Endothelial cell of umbilical vein (primary cell): Measurements from ENCODE around the gene CEBPA. TPM values are rescaled to one million over a fixed set of nuclear protein-coding genes. Genes with fewer than 3 reads are reported as not detected.

Experiments
- BruUV-seq: library from RNA; stranded (reverse); fragments of 400-500 nt; replicated peaks from 2 replicates; lab custom pipeline; 2021; lab: Mats Ljungman, UMichigan
- CTCF ChIA-PET: fragments of 300-600, 350-600 bp; sonication (Branson Sonifier 250); formaldehyde crosslinking; loops from one replicate; lab custom pipeline; 2021; ENCODE audit warnings: antibody characterized with exemption, inconsistent platforms; lab: Charles Lee
- POLR2A ChIA-PET: fragments of 300-600, 350-600 bp; sonication (Branson Sonifier 250); formaldehyde crosslinking; loops from one replicate; lab custom pipeline; 2021; ENCODE audit warnings: antibody characterized with exemption, inconsistent platforms; lab: Charles Lee
- DNase-seq: peaks from one replicate; pipeline ENCODE4 v3.0.0-alpha.2; 2011; ENCODE audit warnings: low read depth, low spot score
- FAIRE-seq: peaks from 2 replicates; lab custom pipeline; 2011; peaks lifted over from hg19 to GRCh38; lab: Jason Lieb, UNC
- H2AFZ ChIP-seq: 2 replicates; pipeline ENCODE4 v1.6.0; 2012; ENCODE audit warnings: low read depth, low read length, control low read depth, inconsistent platforms
- H3K27ac ChIP-seq: 2 replicates; pipeline ENCODE4 v1.5.1; 2011; ENCODE audit warnings: low read depth, mild to moderate bottlenecking, control low read depth, low read length, moderate library complexity; ENCODE audit not compliant: insufficient read depth
- H3K27me3 ChIP-seq, 2 experiments: 2 replicates each; pipeline versions ENCODE4 v1.6.0 to v1.6.1; 2011; ENCODE audit warnings: low read length in 2 of 2, mixed read lengths in 1 of 2; ENCODE audit not compliant: control insufficient read depth in 2 of 2, insufficient read depth in 2 of 2
- H3K36me3 ChIP-seq, 2 experiments: 2 replicates in 1 of 2; 3 replicates in 1 of 2; pipeline ENCODE4 v1.5.1; 2011; ENCODE audit warnings: low read length in 2 of 2, mild to moderate bottlenecking in 1 of 2, moderate library complexity in 1 of 2; ENCODE audit not compliant: control insufficient read depth in 2 of 2, insufficient read depth in 2 of 2; ENCODE audit errors: extremely low read depth in 1 of 2
- H3K4me1 ChIP-seq: 3 replicates; pipeline ENCODE4 v1.5.1; 2011; ENCODE audit warnings: mild to moderate bottlenecking, low read length; ENCODE audit not compliant: control insufficient read depth, insufficient read depth; ENCODE audit errors: extremely low read depth
- H3K4me2 ChIP-seq: 2 replicates; pipeline ENCODE4 v1.6.1; 2011; ENCODE audit warnings: low read length, control low read depth, mixed read lengths; ENCODE audit not compliant: insufficient read depth
- H3K4me3 ChIP-seq, 3 experiments: fragments of 200-600 bp in 1 of 3; sonication (generic), shearing (Covaris generic) in 1 of 3; replicated peaks in 1 of 3; 2 replicates each; pipeline ENCODE4 v1.5.1; 2011 to 2016; ENCODE audit warnings: control low read depth in 3 of 3, low read length in 3 of 3, mild to moderate bottlenecking in 2 of 3, inconsistent platforms in 1 of 3, low read depth in 1 of 3, moderate library complexity in 1 of 3; ENCODE audit not compliant: insufficient read depth in 1 of 3
- H3K79me2 ChIP-seq: 2 replicates; pipeline ENCODE4 v1.6.0; 2012; ENCODE audit warnings: low read length, inconsistent platforms; ENCODE audit not compliant: control insufficient read depth, insufficient read depth
- H3K9ac ChIP-seq: replicated peaks from 2 replicates; pipeline ENCODE3; 2011; ENCODE audit warnings: low read length, control low read depth; ENCODE audit not compliant: insufficient read depth; ENCODE audit errors: extremely low read depth
- H3K9me1 ChIP-seq: replicated peaks from 3 replicates; pipeline ENCODE4 v1.6.0; 2011; ENCODE audit warnings: mild to moderate bottlenecking, low read length; ENCODE audit not compliant: control insufficient read depth, insufficient read depth; ENCODE audit errors: extremely low read depth
- H3K9me3 ChIP-seq: replicated peaks from 2 replicates; pipeline ENCODE4 v1.5.1; 2012; ENCODE audit warnings: low read length, inconsistent platforms; ENCODE audit not compliant: control insufficient read depth, insufficient read depth
- H4K20me1 ChIP-seq: replicated peaks from 2 replicates; pipeline ENCODE3; 2011; ENCODE audit warnings: mild to moderate bottlenecking, low read length; ENCODE audit not compliant: control insufficient read depth, insufficient read depth; ENCODE audit errors: extremely low read depth
- EZH2 ChIP-seq: IDR thresholded peaks from 2 replicates; pipeline ENCODE4 v1.6.1; 2012; ENCODE audit warnings: borderline replicate concordance, low read depth, mild to moderate bottlenecking, moderate library complexity, low read length, inconsistent platforms; ENCODE audit not compliant: severe bottlenecking
- FOS ChIP-seq: IDR thresholded peaks from 2 replicates; pipeline ENCODE4 v1.6.1; 2011; ENCODE audit warnings: mild to moderate bottlenecking, low read length, moderate library complexity, borderline replicate concordance; ENCODE audit not compliant: insufficient read depth
- MYC ChIP-seq: IDR thresholded peaks from one replicate; pipeline ENCODE4 v1.6.1; 2011; ENCODE audit warnings: mild to moderate bottlenecking, low read depth, low read length
- dilution Hi-C: fragments of 300-500 bp; cut with MboI; formaldehyde crosslinking; loops from one replicate; pipeline ENCODE4 v1.15.0; 2019; ENCODE audit warnings: low sequenced_read_pairs; ENCODE audit not compliant: extremely low pct_ligation_motif_present
- intact Hi-C: fragments of 100-400 bp; cut with micrococcal nuclease; formaldehyde crosslinking; loops from one replicate; pipeline ENCODE4 v1.10.0; 2022
- polyA plus RNA-seq, 4 experiments: library from polyadenylated mRNA; depleted of rRNA in 3 of 4; stranded (reverse) in 3 of 4; unstranded in 1 of 4; fragments of >200 nt; gene quantifications; 2 replicates each; pipeline versions ENCODE4 v1.2.1 to v1.2.3, GENCODE V29; 2011 to 2012; ENCODE audit warnings: missing spikeins in 1 of 4
- total RNA-seq: library from RNA; stranded (reverse); gene quantifications from 2 replicates; pipeline ENCODE4 v1.2.3, GENCODE V29; 2021
- TF ChIP-seq, protein P1 (sequence below), 2 donors: IDR thresholded peaks; 1 replicate in 1 of 2; 2 replicates in 1 of 2; pipeline ENCODE4 v1.5.1; 2011; ENCODE audit warnings: low read length in 2 of 2, mild to moderate bottlenecking in 2 of 2, moderate library complexity in 2 of 2, control low read depth in 1 of 2, inconsistent platforms in 1 of 2, low read depth in 1 of 2; ENCODE audit not compliant: insufficient read depth in 1 of 2; ENCODE audit errors: extremely low read depth in 1 of 2

Gene CEBPA
- total and polyA plus RNA-seq, 2 donors (not counting 3 experiments of a cell fraction or from before 2014, with no cell fraction given), result 0.06 TPM; not detected in 1

GRCh38 chr19:33301900-33302174 lies 497 bp downstream of the CEBPA start:
- no TSS peak for BruUV-seq
- no peak overlapping the region for H3K4me2 ChIP-seq

GRCh38 chr19:33301144-33301899 lies 1.0 kb downstream of the CEBPA start:
- DNase-seq (no peak), FAIRE-seq (no peak)
- Histone ChIP-seq H3K9ac (no peak overlapping the region), H3K27ac (no peak overlapping the region), H4K20me1 (no peaks in the 10 kb centered on the region), H3K79me2 (no peaks in the 10 kb centered on the region), H3K36me3 (no peaks in the 10 kb centered on the region), H3K4me1 (peaks cover 9% of the 10 kb centered on the region), H3K9me3 (no peaks in the 10 kb centered on the region), H3K27me3 (peaks cover 25 to 46% of the 10 kb centered on the region in 2 experiments), H3K9me1 (no peaks in the 10 kb centered on the region), H2AFZ (no peak overlapping the region), H3K4me3 (no peak overlapping the region), H3K4me2 (no peak overlapping the region)
- dilution Hi-C loops, result no loop called here
- ChIA-PET CTCF (interaction anchor here (1.3 kb wide), 1 partner anchor 106 kb away, joined by 3 read pairs; no protein-coding TSS in a partner anchor), POLR2A (no interaction called here)
- BruUV-seq, result no TSS peak
- intact Hi-C loops, result loop anchor here (5.0 kb wide), 1 partner anchor 96 kb away; no protein-coding TSS in a partner anchor
- no peak for TF ChIP-seq MYC
- TF ChIP-seq FOS, result no peak
- TF ChIP-seq EZH2, result peak; percentile 90
- TF ChIP-seq, protein P1, sequence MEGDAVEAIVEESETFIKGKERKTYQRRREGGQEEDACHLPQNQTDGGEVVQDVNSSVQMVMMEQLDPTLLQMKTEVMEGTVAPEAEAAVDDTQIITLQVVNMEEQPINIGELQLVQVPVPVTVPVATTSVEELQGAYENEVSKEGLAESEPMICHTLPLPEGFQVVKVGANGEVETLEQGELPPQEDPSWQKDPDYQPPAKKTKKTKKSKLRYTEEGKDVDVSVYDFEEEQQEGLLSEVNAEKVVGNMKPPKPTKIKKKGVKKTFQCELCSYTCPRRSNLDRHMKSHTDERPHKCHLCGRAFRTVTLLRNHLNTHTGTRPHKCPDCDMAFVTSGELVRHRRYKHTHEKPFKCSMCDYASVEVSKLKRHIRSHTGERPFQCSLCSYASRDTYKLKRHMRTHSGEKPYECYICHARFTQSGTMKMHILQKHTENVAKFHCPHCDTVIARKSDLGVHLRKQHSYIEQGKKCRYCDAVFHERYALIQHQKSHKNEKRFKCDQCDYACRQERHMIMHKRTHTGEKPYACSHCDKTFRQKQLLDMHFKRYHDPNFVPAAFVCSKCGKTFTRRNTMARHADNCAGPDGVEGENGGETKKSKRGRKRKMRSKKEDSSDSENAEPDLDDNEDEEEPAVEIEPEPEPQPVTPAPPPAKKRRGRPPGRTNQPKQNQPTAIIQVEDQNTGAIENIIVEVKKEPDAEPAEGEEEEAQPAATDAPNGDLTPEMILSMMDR (IDR thresholded peaks at IDR 0.05; ENCODE audit: extremely low read depth in 1 of 2, insufficient read depth in 1 of 2, low read depth in 1 of 2, low read length in 2 of 2), result no peak

More at GRCh38 chr19:33301900-33302174, 497 bp downstream of the CEBPA start:
- ChIA-PET CTCF (interaction anchor here (1.2 to 2.2 kb wide), 7 partner anchors 10 to 105 kb away, joined by 3 to 12 read pairs (median 4); partner anchors contain the start of gene CEBPG), POLR2A (no interaction called here)
- Histone ChIP-seq H3K4me3 (peak overlapping the region in 1 of 3 experiments; percentile 26), H4K20me1 (no peaks in the 10 kb centered on the region), H3K27me3 (peaks cover 25 to 46% of the 10 kb centered on the region in 2 experiments), H2AFZ (peak overlapping the region; percentile 66), H3K9me1 (no peaks in the 10 kb centered on the region), H3K9me3 (no peaks in the 10 kb centered on the region), H3K79me2 (no peaks in the 10 kb centered on the region), H3K36me3 (no peaks in the 10 kb centered on the region), H3K9ac (no peak overlapping the region), H3K27ac (no peak overlapping the region), H3K4me1 (peaks cover 9% of the 10 kb centered on the region)
- TF ChIP-seq EZH2 (peak; percentile 61), MYC (no peak)
- DNase-seq (no peak), FAIRE-seq (no peak)
- intact Hi-C loops, result loop anchor here (1.0 to 5.0 kb wide), 3 partner anchors 67 to 95 kb away; partner anchors contain the start of gene CEBPG
- dilution Hi-C loops, result no loop called here
